Measurements from ENCODE around the gene TADA3.

DNA sequence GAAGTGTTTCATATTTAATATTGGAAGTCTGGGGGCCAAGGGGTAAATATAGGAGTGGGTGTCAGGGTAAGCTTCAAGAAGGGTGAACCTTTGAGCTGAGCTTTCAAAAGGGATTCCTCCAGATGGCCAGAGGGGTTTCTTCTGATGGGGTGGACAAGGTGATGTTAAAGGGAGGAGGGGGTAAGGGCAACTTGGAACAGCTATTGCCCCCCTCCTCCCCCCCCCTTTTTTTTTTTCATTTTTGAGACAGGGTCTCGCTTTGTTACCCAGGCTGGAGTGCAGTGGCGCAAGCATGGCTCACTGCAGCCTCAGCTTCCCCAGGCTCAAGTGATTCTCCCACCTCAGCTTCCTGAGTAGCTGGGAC, 15.7 kb upstream of the TADA3 start:
- TF ChIP-seq POLR2A (IDR thresholded peaks at IDR 0.05; ENCODE audit: low read length) (no peak), GATA1 (IDR thresholded peaks at IDR 0.05; ENCODE audit: low read depth, low read length) (no peak)
